NCI-H146 (cell line): ENCODE measurements around the gene PSPH.
"Not testable (repeated sequence)": the region's sequence is repeated elsewhere in the genome, so short reads cannot be mapped to it uniquely, and the experiment has no call there.

Source experiments
- DNase-seq: peaks from one replicate; lab custom pipeline; 2025; lab: John Stamatoyannopoulos, UW

PSPH gene

GRCh38 chr7:56051339-56052191 is at the start of gene PSPH, which contains the start of gene CCT6A:
TSS of gene PSPH (minus strand) at chr7:56051444. CDS start at chr7:56021212, 30,232 bp downstream.
TSS of gene CCT6A (plus strand) at chr7:56051765. CDS start at chr7:56051849, 84 bp downstream.
- DNase-seq: peak; percentile 99

DNA sequence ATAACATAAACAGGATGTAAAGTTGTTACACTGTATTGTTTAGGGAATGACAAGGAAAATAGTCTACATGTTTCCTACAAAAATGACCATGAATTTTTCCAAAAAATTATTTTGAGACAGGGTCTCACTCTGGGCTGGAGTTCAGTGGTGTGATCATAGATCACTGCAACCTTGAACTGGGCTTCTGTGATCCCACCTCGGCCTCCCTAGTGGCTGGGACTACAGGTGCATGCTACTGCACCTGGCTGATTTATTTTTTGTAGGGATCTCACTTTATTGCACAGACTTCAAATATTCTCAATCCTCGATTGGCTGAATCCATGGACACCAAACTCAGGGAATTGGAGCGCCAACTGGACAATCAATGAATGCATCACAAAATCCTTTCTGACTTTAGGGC is 48.4 kb upstream of the PSPH start:
- DNase-seq: no peak

DNA sequence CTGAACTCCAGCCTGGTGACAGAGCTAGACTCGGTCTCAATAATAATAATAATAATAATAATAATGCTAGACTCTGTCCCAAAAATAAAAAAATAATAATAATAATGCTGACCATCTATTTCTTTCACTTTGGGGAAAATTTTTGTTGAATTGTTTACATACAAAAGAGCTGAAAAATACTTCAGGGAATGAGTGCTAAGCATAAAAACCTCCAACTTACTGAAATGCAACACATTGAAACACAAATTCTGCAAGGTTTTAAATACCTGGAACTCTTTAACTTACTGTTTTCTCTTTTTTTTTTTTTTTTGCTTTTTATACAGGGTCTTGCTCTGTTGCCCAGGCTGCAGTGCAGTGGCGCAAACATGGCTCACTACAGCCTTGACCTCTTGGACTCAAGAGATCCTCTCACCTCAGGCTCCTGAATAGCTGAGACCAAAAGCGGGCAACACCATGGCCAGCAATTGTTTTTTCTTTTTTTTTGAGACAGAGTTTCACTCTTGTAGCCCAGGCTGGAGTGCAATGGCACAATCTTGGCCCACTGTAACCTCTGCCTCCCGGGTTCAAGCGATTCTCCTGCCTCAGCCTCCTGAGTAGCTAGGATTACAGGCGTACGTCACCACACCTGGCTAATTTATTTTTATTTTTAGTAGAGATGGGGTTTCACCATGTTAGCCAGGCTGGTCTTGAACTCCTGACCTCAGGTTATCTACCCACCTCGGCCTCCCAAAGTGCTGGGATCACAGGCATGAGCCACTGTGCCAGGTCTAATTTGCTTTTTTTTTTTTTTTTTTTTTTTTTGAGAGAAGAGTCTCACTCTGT is 47.2 kb upstream of the PSPH start:
- not testable (repeated sequence) for DNase-seq

GRCh38 chr7:56097700-56098099 is 46.5 kb upstream of the PSPH start:
- no peak for DNase-seq

GRCh38 chr7:56092789-56093531 is 41.7 kb upstream of the PSPH start, which contains the start of gene PHKG1:
TSS of gene PHKG1 (minus strand) at chr7:56092952. CDS start at chr7:56088941, 4,011 bp downstream.
- no peak for DNase-seq

- not testable (repeated sequence) for DNase-seq
Observed at GRCh38 chr7:56092388-56092787, 41.1 kb upstream of the PSPH start.

GRCh38 chr7:56091591-56091990 is 40.3 kb upstream of the PSPH start:
- no peak for DNase-seq

DNA sequence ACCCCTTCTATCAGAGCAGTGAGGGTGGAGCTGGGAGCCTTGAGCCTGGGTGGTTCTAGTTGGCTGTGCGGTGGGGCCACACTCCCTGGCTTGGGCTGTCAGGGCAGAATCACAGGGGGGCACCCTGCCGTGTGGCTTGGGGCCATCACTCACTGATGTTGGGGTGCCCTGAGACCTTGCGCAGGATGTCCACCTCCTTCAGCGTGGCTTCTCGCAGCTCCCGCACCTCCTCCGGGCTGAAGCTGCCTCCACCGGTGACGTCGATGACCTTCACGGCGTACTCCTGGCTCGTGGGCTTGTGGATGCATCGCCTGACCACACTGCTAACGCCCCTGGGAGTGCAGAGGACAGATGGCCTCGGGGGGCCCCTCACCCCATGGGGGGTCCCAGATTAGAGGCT is 36.2 kb upstream of the PSPH start:
- no peak for DNase-seq

GRCh38 chr7:56086761-56087160 is 35.5 kb upstream of the PSPH start:
- no peak for DNase-seq

- DNase-seq: no peak
Observed at GRCh38 chr7:56083150-56083785, 32.0 kb upstream of the PSPH start.

DNA sequence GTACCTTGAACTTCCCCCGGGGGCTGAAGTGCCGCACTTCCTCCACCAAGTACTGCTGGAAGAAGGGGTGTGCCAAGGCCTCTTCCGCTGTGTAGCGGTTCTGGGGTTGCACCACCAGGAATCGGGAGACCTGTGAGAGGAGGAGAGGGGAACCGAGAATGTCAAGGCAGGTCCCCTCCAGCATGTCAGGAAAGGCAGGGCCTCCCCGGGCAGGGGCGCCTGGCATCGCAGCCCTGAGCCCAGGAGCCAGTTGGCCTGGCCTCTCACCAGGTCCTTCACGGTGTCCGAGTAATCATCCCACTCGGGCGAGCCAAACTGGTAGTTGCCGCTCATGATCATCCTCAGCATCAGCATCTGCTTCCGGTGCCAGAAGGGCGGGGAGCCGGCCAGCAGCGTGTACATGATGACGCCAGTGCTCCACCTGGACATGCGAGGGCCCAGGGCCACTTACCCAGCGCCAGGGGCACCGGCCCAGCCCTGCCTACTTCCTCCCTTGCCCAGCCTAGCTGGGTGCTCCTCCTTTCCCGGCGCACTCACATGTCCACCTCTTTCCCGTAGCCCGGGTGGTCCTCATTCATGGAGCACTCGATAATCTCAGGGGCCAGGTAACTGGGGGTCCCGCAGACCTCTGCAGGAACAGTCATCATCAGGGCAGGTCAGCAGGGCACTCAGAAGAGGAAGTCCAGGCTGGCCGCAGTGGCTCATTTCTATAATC is 30.5 kb upstream of the PSPH start:
- DNase-seq: no peak

- DNase-seq: not testable (repeated sequence)
Observed at GRCh38 chr7:56080726-56081435, 29.6 kb upstream of the PSPH start.

- peak; percentile 47 for DNase-seq
Observed at GRCh38 chr7:56079450-56080185, 28.4 kb upstream of the PSPH start.

- DNase-seq: no peak
Observed at GRCh38 chr7:56078196-56078595, 27.0 kb upstream of the PSPH start.

- no peak for DNase-seq
Observed at GRCh38 chr7:56077681-56078080, 26.4 kb upstream of the PSPH start.

DNA sequence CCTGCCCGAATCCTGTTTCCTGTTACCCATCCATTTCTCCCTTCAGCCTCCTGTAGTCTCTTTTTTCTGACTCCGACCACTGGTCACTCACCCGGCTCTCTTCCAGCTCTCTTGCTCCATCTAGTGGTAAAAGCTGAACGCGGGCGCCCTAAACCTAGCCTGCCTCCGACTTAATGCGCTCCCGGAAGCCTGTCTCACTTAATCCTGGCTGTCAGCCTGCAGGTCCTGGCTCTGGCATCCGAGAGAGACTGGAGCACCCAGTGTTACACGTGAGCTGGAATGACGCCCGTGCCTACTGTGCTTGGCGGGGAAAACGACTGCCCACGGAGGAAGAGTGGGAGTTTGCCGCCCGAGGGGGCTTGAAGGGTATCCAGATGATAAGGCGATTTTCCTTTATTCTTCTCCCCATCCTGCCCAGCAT is 23.1 kb upstream of the PSPH start:
- peak; percentile 73 for DNase-seq

DNA sequence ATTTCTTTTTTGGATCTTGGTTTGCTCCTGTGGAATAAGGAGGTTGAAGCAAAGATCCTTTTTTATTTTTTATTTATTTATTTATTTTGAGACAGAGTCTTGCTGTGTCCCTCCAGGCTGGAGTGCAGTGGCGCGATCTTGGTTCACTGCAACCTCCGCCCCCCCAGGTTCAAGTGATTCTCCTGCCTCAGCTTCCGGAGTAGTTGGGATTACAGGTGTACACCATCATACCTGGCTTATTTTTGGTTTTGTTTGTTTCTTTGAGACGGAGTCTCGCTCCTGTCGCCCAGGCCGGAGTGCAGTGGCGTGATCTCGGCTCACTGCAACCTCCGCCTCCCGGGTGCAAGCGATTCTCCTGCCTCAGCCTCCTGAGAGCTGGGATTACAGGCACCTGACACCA is 15.1 kb upstream of the PSPH start:
- not testable (repeated sequence) for DNase-seq

DNA sequence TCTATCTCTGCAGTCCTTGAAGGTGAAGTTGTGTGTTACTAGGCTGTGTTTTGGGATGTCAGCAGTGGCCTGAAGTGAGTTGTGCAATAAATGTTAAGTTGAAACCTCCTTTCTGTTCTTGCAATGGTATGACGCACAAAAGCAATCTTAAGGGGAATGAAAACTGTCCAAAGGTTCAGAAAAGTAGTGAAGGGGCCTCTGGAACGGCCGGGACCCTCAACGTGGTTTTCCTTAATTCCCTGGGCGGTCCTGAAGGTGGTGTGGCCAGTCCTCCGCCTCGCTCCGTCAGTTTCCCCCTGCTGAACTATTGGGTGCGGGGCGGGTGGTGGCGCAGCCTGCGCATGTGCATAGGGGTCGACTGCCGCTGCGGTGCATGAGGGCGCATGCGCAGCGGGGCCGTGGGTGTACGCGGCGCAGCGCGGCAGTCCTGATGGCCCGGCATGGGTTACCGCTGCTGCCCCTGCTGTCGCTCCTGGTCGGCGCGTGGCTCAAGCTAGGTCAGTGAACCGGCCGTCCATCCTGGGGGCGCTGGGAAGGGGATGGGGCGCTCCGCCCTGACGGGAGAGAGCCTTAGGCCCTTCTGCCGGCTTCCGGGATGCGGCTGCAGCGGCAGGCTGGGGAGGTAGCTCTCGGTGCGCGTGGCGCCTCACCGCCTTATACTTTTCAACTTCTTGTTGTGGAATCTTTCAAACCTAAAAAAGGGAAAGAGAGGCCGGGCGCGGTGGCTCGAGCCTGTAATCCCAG is 12.8 kb upstream of the PSPH start, which contains the start of gene SUMF2:
SUMF2 (plus strand) TSS at position 405 of the 744 bp plus-strand sequence; CDS start at position 431, 26 bp downstream.
- peak; percentile 94 for DNase-seq

DNA sequence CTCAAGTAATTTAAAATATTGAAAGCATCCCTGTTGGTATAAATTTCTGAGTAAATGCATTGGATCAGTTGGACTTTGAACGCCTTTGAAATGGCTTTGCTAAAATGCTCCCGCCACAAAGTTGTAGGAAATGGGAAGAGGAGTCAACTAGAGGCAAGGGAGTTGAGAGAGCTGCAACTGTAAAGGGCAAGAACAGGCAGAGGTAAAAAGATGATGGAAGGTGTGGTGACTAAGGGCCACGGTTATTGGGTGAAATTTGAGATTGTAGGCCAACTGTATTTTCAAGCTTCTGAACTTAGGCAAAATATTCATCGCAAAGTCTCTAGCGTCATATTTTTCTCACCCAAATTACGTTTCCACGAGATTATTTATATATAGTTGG is 12.2 kb upstream of the PSPH start:
- no peak for DNase-seq
